Measurements from ENCODE around the gene LCE1B. TPM values are rescaled to one million over a fixed set of nuclear protein-coding genes. Genes with fewer than 3 reads are reported as not detected.

LCE1B gene
- polyA plus RNA-seq, 1 donor (not counting 4 experiments of a cell fraction or from before 2014, with no cell fraction given): 0.34 TPM

GRCh38 chr1:152776361-152776760 is 35.4 kb upstream of the LCE1B start:
- H3K4me3 ChIP-seq (ENCODE audit: control insufficient read depth in 2 of 3, extremely low read depth in 1 of 3, insufficient read depth in 2 of 3, low read depth in 1 of 3, low read length in 3 of 3): no peak overlapping the region
- H3K36me3 ChIP-seq (ENCODE audit: control insufficient read depth in 2 of 2, extremely low read depth in 1 of 2, insufficient read depth in 2 of 2, low read length in 2 of 2): no peaks in the 10 kb centered on the region
- H3K4me2 ChIP-seq (ENCODE audit: control insufficient read depth, extremely low read depth, insufficient read depth, low read depth, low read length): no peak overlapping the region
- no peaks in the 10 kb centered on the region for H3K9me3 ChIP-seq (ENCODE audit: control insufficient read depth, low read depth, low read length)
- H4K20me1 ChIP-seq (ENCODE audit: control insufficient read depth, extremely low read depth, insufficient read depth, low read length): no peaks in the 10 kb centered on the region
- H2AFZ ChIP-seq (ENCODE audit: control insufficient read depth, low read length): no peak overlapping the region
- DNase-seq (ENCODE audit: low read depth, low spot score) (no peak), FAIRE-seq (no peak)
- no peaks in the 10 kb centered on the region for H3K79me2 ChIP-seq (ENCODE audit: control insufficient read depth, insufficient read depth, low read length)
- TF ChIP-seq, protein P1, sequence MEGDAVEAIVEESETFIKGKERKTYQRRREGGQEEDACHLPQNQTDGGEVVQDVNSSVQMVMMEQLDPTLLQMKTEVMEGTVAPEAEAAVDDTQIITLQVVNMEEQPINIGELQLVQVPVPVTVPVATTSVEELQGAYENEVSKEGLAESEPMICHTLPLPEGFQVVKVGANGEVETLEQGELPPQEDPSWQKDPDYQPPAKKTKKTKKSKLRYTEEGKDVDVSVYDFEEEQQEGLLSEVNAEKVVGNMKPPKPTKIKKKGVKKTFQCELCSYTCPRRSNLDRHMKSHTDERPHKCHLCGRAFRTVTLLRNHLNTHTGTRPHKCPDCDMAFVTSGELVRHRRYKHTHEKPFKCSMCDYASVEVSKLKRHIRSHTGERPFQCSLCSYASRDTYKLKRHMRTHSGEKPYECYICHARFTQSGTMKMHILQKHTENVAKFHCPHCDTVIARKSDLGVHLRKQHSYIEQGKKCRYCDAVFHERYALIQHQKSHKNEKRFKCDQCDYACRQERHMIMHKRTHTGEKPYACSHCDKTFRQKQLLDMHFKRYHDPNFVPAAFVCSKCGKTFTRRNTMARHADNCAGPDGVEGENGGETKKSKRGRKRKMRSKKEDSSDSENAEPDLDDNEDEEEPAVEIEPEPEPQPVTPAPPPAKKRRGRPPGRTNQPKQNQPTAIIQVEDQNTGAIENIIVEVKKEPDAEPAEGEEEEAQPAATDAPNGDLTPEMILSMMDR (optimal IDR thresholded peaks at IDR 0.05 in 1 of 3, IDR thresholded peaks at IDR 0.05 in 1 of 3, conservative IDR thresholded peaks at IDR 0.05 in 1 of 3; ENCODE audit: extremely low read depth in 1 of 3, insufficient read depth in 2 of 3, low read length in 3 of 3): no peak
- no peak for TF ChIP-seq EZH2 (IDR thresholded peaks at IDR 0.05; ENCODE audit: low read length)
- H3K9me1 ChIP-seq (ENCODE audit: control insufficient read depth, extremely low read depth, insufficient read depth, low read length): no peaks in the 10 kb centered on the region
- no peak overlapping the region for H3K27ac ChIP-seq (ENCODE audit: control insufficient read depth, insufficient read depth, low read length)
- dilution Hi-C loops (cut with MboI; ENCODE audit: extremely low pct_ligation_motif_present, low sequenced_read_pairs): no loop called here
- H3K4me1 ChIP-seq (ENCODE audit: control insufficient read depth, extremely low read depth, insufficient read depth, low read length): peaks cover 4% of the 10 kb centered on the region
- no peaks in the 10 kb centered on the region for H3K27me3 ChIP-seq (ENCODE audit: control insufficient read depth, extremely low read depth, insufficient read depth, low read length)
- H3K9ac ChIP-seq (ENCODE audit: control insufficient read depth, extremely low read depth, insufficient read depth, low read length): no peak overlapping the region

- Histone ChIP-seq H3K9me1 (ENCODE audit: control insufficient read depth, extremely low read depth, insufficient read depth, low read length) (no peaks in the 10 kb centered on the region), H4K20me1 (ENCODE audit: control insufficient read depth, extremely low read depth, insufficient read depth, low read length) (no peaks in the 10 kb centered on the region), H3K79me2 (ENCODE audit: control insufficient read depth, insufficient read depth, low read length) (no peaks in the 10 kb centered on the region), H3K4me3 (ENCODE audit: control insufficient read depth in 2 of 3, extremely low read depth in 1 of 3, insufficient read depth in 2 of 3, low read depth in 1 of 3, low read length in 3 of 3) (no peak overlapping the region), H3K27me3 (ENCODE audit: control insufficient read depth, extremely low read depth, insufficient read depth, low read length) (no peaks in the 10 kb centered on the region), H2AFZ (ENCODE audit: control insufficient read depth, low read length) (no peak overlapping the region), H3K4me1 (ENCODE audit: control insufficient read depth, extremely low read depth, insufficient read depth, low read length) (peaks cover 4% of the 10 kb centered on the region), H3K9me3 (ENCODE audit: control insufficient read depth, low read depth, low read length) (no peaks in the 10 kb centered on the region), H3K9ac (ENCODE audit: control insufficient read depth, extremely low read depth, insufficient read depth, low read length) (no peak overlapping the region), H3K36me3 (ENCODE audit: control insufficient read depth in 2 of 2, extremely low read depth in 1 of 2, insufficient read depth in 2 of 2, low read length in 2 of 2) (no peaks in the 10 kb centered on the region), H3K27ac (ENCODE audit: control insufficient read depth, insufficient read depth, low read length) (no peak overlapping the region), H3K4me2 (ENCODE audit: control insufficient read depth, extremely low read depth, insufficient read depth, low read depth, low read length) (no peak overlapping the region)
- DNase-seq (ENCODE audit: low read depth, low spot score): no peak
- peak; percentile 57 for FAIRE-seq
- TF ChIP-seq, protein P1 (optimal IDR thresholded peaks at IDR 0.05 in 1 of 3, IDR thresholded peaks at IDR 0.05 in 1 of 3, conservative IDR thresholded peaks at IDR 0.05 in 1 of 3; ENCODE audit: extremely low read depth in 1 of 3, insufficient read depth in 2 of 3, low read length in 3 of 3): peak; percentile 52 to 77 (median 52)
- no peak for TF ChIP-seq EZH2 (IDR thresholded peaks at IDR 0.05; ENCODE audit: low read length)
- dilution Hi-C loops (cut with MboI; ENCODE audit: extremely low pct_ligation_motif_present, low sequenced_read_pairs): no loop called here
These were observed 34.1 kb upstream of the LCE1B start for GRCh38 chr1:152777510-152778137.
